ENCODE data around the gene NT5C3A.

DNA sequence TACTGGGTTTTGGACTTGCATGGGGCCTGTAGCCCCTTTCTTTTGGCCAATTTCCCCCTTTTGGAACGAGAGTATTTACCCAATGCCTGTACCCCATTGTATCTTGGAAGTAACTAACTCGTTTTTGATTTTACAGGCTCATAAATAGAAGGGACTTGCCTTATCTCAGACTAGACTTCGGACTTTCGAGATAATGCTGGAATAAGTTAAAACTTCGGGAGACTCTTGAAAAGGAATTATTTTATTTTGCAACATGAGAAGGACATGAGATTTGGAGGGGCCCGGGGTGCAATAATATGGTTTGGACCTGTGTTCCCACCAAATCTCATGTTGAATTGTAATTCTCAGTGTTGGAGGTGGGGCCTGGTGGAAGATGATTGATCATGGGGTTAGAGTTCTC, 8.3 kb upstream of the NT5C3A start:
- no peak for TF ChIP-seq EZH2 (IDR thresholded peaks at IDR 0.05; ENCODE audit: insufficient read depth, poor library complexity, severe bottlenecking)
- no peak for TF ChIP-seq EZH2phosphoT487 (IDR thresholded peaks at IDR 0.05; ENCODE audit: insufficient read depth, low read depth)
